GM23338 (cell line): ENCODE measurements around the gene PPP2R5C. TPM values are rescaled to one million over a fixed set of nuclear protein-coding genes. Genes with fewer than 3 reads are reported as not detected.

ENCODE experiments used
- ATAC-seq: fragments of 200-7000 bp; cut with Tn5 transposase; 3 replicates; pipeline ENCODE4 v1.9.1; 2020
- DNase-seq: peaks from one replicate; pipeline ENCODE4 v3.0.0-alpha.2; 2015; ENCODE audit warnings: low spot score
- H2AFZ ChIP-seq: fragments of 200-600 bp; sonication (generic); 2 replicates; pipeline ENCODE4 v1.8.0; 2016; ENCODE audit warnings: antibody characterized with exemption, mild to moderate bottlenecking, moderate library complexity
- H3F3A ChIP-seq: fragments of 200-600 bp; sonication (generic); replicated peaks from 2 replicates; pipeline ENCODE4 v1.8.0; 2017; ENCODE audit warnings: antibody characterized with exemption, mixed run types, low read depth
- H3K27ac ChIP-seq: fragments of 200-600 bp; sonication (generic); 2 replicates; pipeline ENCODE4 v1.6.1; 2016; ENCODE audit warnings: low read depth
- H3K27me3 ChIP-seq: fragments of 200-600 bp; sonication (generic); 2 replicates; pipeline ENCODE4 v1.8.0; 2016; ENCODE audit warnings: mild to moderate bottlenecking, mixed run types, moderate library complexity; ENCODE audit not compliant: insufficient read depth
- H3K36me3 ChIP-seq: fragments of 200-600 bp; sonication (generic); 2 replicates; pipeline ENCODE4 v1.8.0; 2016; ENCODE audit warnings: mild to moderate bottlenecking; ENCODE audit not compliant: insufficient read depth
- H3K4me1 ChIP-seq: fragments of 200-600 bp; sonication (generic); 2 replicates; pipeline ENCODE4 v1.8.0; 2016; ENCODE audit warnings: mild to moderate bottlenecking, moderate library complexity; ENCODE audit not compliant: insufficient read depth
- H3K4me2 ChIP-seq: fragments of 200-600 bp; sonication (generic); 2 replicates; pipeline ENCODE4 v1.7.1; 2017; ENCODE audit warnings: mixed run types
- H3K4me3 ChIP-seq: fragments of 200-600 bp; sonication (generic); 2 replicates; pipeline ENCODE4 v1.6.1; 2016; ENCODE audit warnings: mixed run types
- H3K79me2 ChIP-seq: fragments of 200-600 bp; sonication (generic); replicated peaks from 2 replicates; pipeline ENCODE4 v1.8.0; 2017; ENCODE audit warnings: mild to moderate bottlenecking; ENCODE audit not compliant: insufficient read depth
- H3K9me2 ChIP-seq: fragments of 200-600 bp; sonication (generic); 2 replicates; pipeline ENCODE4 v1.8.0; 2017; ENCODE audit not compliant: insufficient read depth
- H4K20me1 ChIP-seq: fragments of 200-600 bp; sonication (generic); replicated peaks from 2 replicates; pipeline ENCODE4 v1.8.0; 2017; ENCODE audit warnings: mild to moderate bottlenecking; ENCODE audit not compliant: insufficient read depth
- H3K27ac Mint-ChIP-seq: 2 replicates; pipeline ENCODE4 v1.8.0; 2020; ENCODE audit warnings: inconsistent platforms, mild to moderate bottlenecking, moderate library complexity, mixed read lengths
- H3K27me3 Mint-ChIP-seq: 3 replicates; pipeline ENCODE4 v1.8.0; 2022; ENCODE audit warnings: low read depth, mild to moderate bottlenecking, moderate library complexity, mixed read lengths, inconsistent platforms; ENCODE audit not compliant: insufficient read depth, poor library complexity
- H3K36me3 Mint-ChIP-seq: 3 replicates; pipeline ENCODE4 v1.8.0; 2021; ENCODE audit warnings: low read depth, mild to moderate bottlenecking, inconsistent platforms, moderate library complexity, mixed read lengths
- H3K4me1 Mint-ChIP-seq: 3 replicates; pipeline ENCODE4 v1.8.0; 2020; ENCODE audit warnings: mild to moderate bottlenecking, inconsistent platforms, mixed read lengths
- H3K4me3 Mint-ChIP-seq: 3 replicates; pipeline ENCODE4 v1.8.0; 2021; ENCODE audit warnings: moderate library complexity, mild to moderate bottlenecking, inconsistent platforms, mixed read lengths
- H3K9me3 Mint-ChIP-seq: 3 replicates; pipeline ENCODE4 v1.8.0; 2020; ENCODE audit warnings: moderate library complexity, mild to moderate bottlenecking, inconsistent platforms, mixed read lengths
- CREB1 ChIP-seq: fragments of 250-450 bp; sonication (Bioruptor Pico); IDR thresholded peaks from 2 replicates; pipeline ENCODE4 v1.5.0; 2020; ENCODE audit warnings: low read depth, mild to moderate bottlenecking, moderate library complexity
- CTCF ChIP-seq, 2 experiments: fragments of 200-600 bp in 1 of 2; sonication (generic) in 1 of 2; conservative IDR thresholded peaks; 2 replicates each; pipeline versions ENCODE4 v1.5.1 to v1.6.1; 2016 to 2017; ENCODE audit warnings: antibody characterized with exemption in 2 of 2, low read depth in 2 of 2, mild to moderate bottlenecking in 2 of 2, moderate library complexity in 1 of 2
- EZH2 ChIP-seq: fragments of 200-600 bp; sonication (generic); IDR thresholded peaks from one replicate; pipeline ENCODE4 v1.8.0; 2017; ENCODE audit warnings: antibody characterized with exemption, mild to moderate bottlenecking, low read depth; ENCODE audit not compliant: unreplicated experiment
- JUNB ChIP-seq: IDR thresholded peaks from one replicate; pipeline ENCODE4 v1.6.1; 2016; ENCODE audit warnings: antibody characterized with exemption; ENCODE audit not compliant: unreplicated experiment
- NANOG ChIP-seq: IDR thresholded peaks from 2 replicates; pipeline ENCODE4 v1.6.1; 2016; ENCODE audit warnings: antibody characterized with exemption, borderline replicate concordance
- POLR2AphosphoS5 ChIP-seq: IDR thresholded peaks from 2 replicates; pipeline ENCODE4 v1.6.1; 2016; ENCODE audit warnings: antibody characterized with exemption, low read depth
- STAT1 ChIP-seq: IDR thresholded peaks from one replicate; pipeline ENCODE4 v1.6.1; 2016; ENCODE audit warnings: antibody characterized with exemption; ENCODE audit not compliant: unreplicated experiment
- ZNF331 ChIP-seq: fragments of 250-450 bp; sonication (Bioruptor Pico); IDR thresholded peaks from 2 replicates; pipeline ENCODE4 v1.5.0; 2020; ENCODE audit warnings: low read depth, mild to moderate bottlenecking, moderate library complexity
- ZNF462 ChIP-seq: fragments of 250-450 bp; sonication (Bioruptor Pico); IDR thresholded peaks from 2 replicates; pipeline ENCODE4 v1.5.0; 2020; ENCODE audit warnings: mild to moderate bottlenecking, moderate library complexity
- polyA plus RNA-seq: library from polyadenylated mRNA; unstranded; fragments of >200 nt; fragmentation: Nextera tagmentation; extraction: Ambion mirVana; gene quantifications from 2 replicates; pipeline ENCODE4 v1.2.1, GENCODE V29; 2016
- total RNA-seq: library from RNA; depleted of rRNA; stranded (reverse); fragments of >200 nt; shearing (Covaris generic); gene quantifications from 2 replicates; pipeline ENCODE4 v1.2.3, GENCODE V29; 2014
- TF ChIP-seq, protein P1 (sequence below): IDR thresholded peaks from 2 replicates; pipeline ENCODE4 v1.6.1; 2016; ENCODE audit warnings: antibody characterized with exemption
- TF ChIP-seq, protein P2 (sequence below): IDR thresholded peaks from one replicate; pipeline ENCODE4 v1.6.1; 2018; ENCODE audit warnings: antibody characterized with exemption; ENCODE audit not compliant: unreplicated experiment

Gene PPP2R5C
- total and polyA plus RNA-seq, 2 experiments from 2014 or later: 75.4 to 79.7 TPM

GRCh38 chr14:101862711-101863110, 101.2 kb downstream of the PPP2R5C start (continued):
- TF ChIP-seq, protein P1, sequence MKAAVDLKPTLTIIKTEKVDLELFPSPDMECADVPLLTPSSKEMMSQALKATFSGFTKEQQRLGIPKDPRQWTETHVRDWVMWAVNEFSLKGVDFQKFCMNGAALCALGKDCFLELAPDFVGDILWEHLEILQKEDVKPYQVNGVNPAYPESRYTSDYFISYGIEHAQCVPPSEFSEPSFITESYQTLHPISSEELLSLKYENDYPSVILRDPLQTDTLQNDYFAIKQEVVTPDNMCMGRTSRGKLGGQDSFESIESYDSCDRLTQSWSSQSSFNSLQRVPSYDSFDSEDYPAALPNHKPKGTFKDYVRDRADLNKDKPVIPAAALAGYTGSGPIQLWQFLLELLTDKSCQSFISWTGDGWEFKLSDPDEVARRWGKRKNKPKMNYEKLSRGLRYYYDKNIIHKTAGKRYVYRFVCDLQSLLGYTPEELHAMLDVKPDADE: no peak
- no peak for TF ChIP-seq EZH2
- TF ChIP-seq CTCF (conservative IDR thresholded peaks at IDR 0.05; ENCODE audit: low read depth in 2 of 2): no peak
- no peak for TF ChIP-seq ZNF331 (CRISPR knock-in tag)
- TF ChIP-seq JUNB: no peak
- TF ChIP-seq POLR2AphosphoS5: no peak

GRCh38 chr14:101865288-101865687, 103.8 kb downstream of the PPP2R5C start:
- peaks cover 21% of the 10 kb centered on the region for H3K79me2 ChIP-seq
- no peaks in the 10 kb centered on the region for H3K9me2 ChIP-seq
- Mint-ChIP-seq H3K4me1 (no peaks in the 10 kb centered on the region), H3K4me3 (no peak overlapping the region), H3K36me3 (no peaks in the 10 kb centered on the region), H3K27ac (no peak overlapping the region), H3K27me3 (no peaks in the 10 kb centered on the region), H3K9me3 (no peaks in the 10 kb centered on the region)
- no peak overlapping the region for H2AFZ ChIP-seq
- H4K20me1 ChIP-seq: peaks cover 15% of the 10 kb centered on the region
- no peaks in the 10 kb centered on the region for H3K36me3 ChIP-seq
- DNase-seq (no peak), ATAC-seq (no peak)
- no peaks in the 10 kb centered on the region for H3K27me3 ChIP-seq
- no peaks in the 10 kb centered on the region for H3F3A ChIP-seq
- H3K4me3 ChIP-seq: no peak overlapping the region
- no peaks in the 10 kb centered on the region for H3K4me1 ChIP-seq
- H3K27ac ChIP-seq: no peak overlapping the region
- H3K4me2 ChIP-seq: no peak overlapping the region
- TF ChIP-seq STAT1 (no peak), EZH2 (no peak), CREB1 (no peak), JUNB (no peak), ZNF462 (no peak), NANOG (no peak)
- TF ChIP-seq, protein P2, sequence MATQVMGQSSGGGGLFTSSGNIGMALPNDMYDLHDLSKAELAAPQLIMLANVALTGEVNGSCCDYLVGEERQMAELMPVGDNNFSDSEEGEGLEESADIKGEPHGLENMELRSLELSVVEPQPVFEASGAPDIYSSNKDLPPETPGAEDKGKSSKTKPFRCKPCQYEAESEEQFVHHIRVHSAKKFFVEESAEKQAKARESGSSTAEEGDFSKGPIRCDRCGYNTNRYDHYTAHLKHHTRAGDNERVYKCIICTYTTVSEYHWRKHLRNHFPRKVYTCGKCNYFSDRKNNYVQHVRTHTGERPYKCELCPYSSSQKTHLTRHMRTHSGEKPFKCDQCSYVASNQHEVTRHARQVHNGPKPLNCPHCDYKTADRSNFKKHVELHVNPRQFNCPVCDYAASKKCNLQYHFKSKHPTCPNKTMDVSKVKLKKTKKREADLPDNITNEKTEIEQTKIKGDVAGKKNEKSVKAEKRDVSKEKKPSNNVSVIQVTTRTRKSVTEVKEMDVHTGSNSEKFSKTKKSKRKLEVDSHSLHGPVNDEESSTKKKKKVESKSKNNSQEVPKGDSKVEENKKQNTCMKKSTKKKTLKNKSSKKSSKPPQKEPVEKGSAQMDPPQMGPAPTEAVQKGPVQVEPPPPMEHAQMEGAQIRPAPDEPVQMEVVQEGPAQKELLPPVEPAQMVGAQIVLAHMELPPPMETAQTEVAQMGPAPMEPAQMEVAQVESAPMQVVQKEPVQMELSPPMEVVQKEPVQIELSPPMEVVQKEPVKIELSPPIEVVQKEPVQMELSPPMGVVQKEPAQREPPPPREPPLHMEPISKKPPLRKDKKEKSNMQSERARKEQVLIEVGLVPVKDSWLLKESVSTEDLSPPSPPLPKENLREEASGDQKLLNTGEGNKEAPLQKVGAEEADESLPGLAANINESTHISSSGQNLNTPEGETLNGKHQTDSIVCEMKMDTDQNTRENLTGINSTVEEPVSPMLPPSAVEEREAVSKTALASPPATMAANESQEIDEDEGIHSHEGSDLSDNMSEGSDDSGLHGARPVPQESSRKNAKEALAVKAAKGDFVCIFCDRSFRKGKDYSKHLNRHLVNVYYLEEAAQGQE: no peak
